Sigmoid colon (tissue), 4 donors: Measurements from ENCODE around the gene ODAPH.

Experiments used
- CTCF ChIP-seq, 4 experiments: fragments of 450-650 bp in 3 of 4; fragments of 200-600 bp in 1 of 4; IDR thresholded peaks; one replicate each; pipeline ENCODE4 v1.5.1; 2016 to 2019; ENCODE audit warnings: antibody characterized with exemption in 4 of 4, mild to moderate bottlenecking in 3 of 4, moderate library complexity in 2 of 4
- EP300 ChIP-seq, 4 donors: sonication (generic); formaldehyde crosslinking; IDR thresholded peaks; one replicate each; pipeline ENCODE4 v1.6.1; 2017; ENCODE audit warnings: antibody characterized with exemption in 4 of 4
- POLR2A ChIP-seq, 2 donors: fragments of 450-650 bp; IDR thresholded peaks; one replicate each; pipeline ENCODE4 v1.6.1; 2016; ENCODE audit warnings: antibody characterized with exemption in 2 of 2, mild to moderate bottlenecking in 2 of 2, moderate library complexity in 2 of 2
- POLR2AphosphoS5 ChIP-seq, 4 donors: sonication (generic); formaldehyde crosslinking; IDR thresholded peaks; one replicate each; pipeline ENCODE4 v1.6.1; 2017; ENCODE audit warnings: antibody characterized with exemption in 4 of 4

DNA sequence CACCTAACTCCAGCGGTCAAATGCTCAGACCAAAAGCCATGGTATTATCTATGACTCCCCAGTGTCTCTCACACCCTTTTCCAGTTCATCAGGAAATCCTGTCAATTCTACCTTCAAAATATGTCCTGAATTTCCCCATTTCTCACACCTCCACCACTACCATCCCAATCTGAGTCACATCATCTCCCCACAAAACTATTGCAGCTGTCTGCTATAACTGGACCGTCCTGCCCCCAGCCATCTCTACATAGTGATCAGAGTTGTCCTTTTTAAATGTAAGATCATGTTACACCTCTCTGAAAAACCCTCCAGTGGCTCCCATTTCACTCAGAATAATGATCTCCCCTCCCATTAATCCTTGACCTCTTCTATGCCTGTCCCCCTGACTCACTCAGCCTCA is 6.8 kb upstream of the ODAPH start:
- no peak for TF ChIP-seq POLR2A (IDR thresholded peaks at IDR 0.05)
- no peak for TF ChIP-seq CTCF (IDR thresholded peaks at IDR 0.05)
- TF ChIP-seq EP300 (IDR thresholded peaks at IDR 0.05): no peak
- no peak for TF ChIP-seq POLR2AphosphoS5 (IDR thresholded peaks at IDR 0.05)
